HL-60 (cell line): ENCODE results near the gene S100P.

Experiments
- DNase-seq, 2 experiments: peaks; one replicate each; pipeline ENCODE4 v3.0.0-alpha.2; 2010 to 2020; ENCODE audit warnings: low read depth in 1 of 2, low spot score in 1 of 2
- H3K27ac ChIP-seq: fragments of 250-450 bp; sonication (Bioruptor Pico); replicated peaks from 2 replicates; pipeline ENCODE4 v1.5.1; 2020; ENCODE audit warnings: mild to moderate bottlenecking, moderate library complexity
- H3K27me3 ChIP-seq: fragments of 250-450 bp; sonication (Bioruptor Pico); 2 replicates; pipeline ENCODE4 v1.5.1; 2021; ENCODE audit warnings: mild to moderate bottlenecking, moderate library complexity; ENCODE audit not compliant: insufficient read depth, poor library complexity, severe bottlenecking
- H3K4me3 ChIP-seq: replicated peaks from 2 replicates; pipeline ENCODE4 v1.5.1; 2011; ENCODE audit warnings: mild to moderate bottlenecking, control low read depth, low read length; ENCODE audit not compliant: insufficient read depth
- CTCF ChIP-seq: IDR thresholded peaks from one replicate; pipeline ENCODE4 v1.5.1; 2011; ENCODE audit warnings: low read length, control low read depth, inconsistent platforms; ENCODE audit not compliant: insufficient read depth
- GABPA ChIP-seq: IDR thresholded peaks from 2 replicates; pipeline ENCODE4 v1.6.1; 2012; ENCODE audit warnings: low read depth
- POLR2AphosphoS5 ChIP-seq: IDR thresholded peaks from 2 replicates; pipeline ENCODE4 v1.6.1; 2012; ENCODE audit warnings: low read depth
- SPI1 ChIP-seq: IDR thresholded peaks from 2 replicates; pipeline ENCODE4 v1.6.1; 2012; ENCODE audit warnings: low read depth, mild to moderate bottlenecking, borderline replicate concordance
- TF ChIP-seq, protein P1 (sequence below): IDR thresholded peaks from 2 replicates; pipeline ENCODE4 v1.6.1; 2012; ENCODE audit warnings: low read depth; ENCODE audit not compliant: insufficient replicate concordance

The S100P gene

DNA sequence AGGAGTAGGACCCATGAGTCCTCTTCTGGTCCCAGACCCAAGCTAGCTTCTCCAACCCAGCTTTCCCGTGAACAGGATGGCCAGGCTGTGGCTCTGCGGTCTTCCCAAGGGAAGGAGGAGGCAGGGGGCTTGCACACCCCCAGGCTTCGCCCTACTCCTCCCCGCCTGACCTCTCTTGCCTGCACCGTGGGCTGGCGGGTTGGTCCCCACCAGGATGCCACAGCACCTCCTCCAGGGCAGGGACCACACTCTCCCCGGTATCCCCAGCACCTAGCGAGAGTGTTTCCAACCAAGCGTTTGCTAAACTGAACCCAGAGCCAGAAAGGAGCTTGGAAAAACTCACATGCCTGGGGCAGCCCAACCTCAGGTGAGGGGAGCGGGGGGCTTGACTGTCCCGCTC is 9.0 kb upstream of the S100P start:
- Histone ChIP-seq H3K27me3 (no peaks in the 10 kb centered on the region), H3K27ac (peak overlapping the region; percentile 82), H3K4me3 (no peak overlapping the region)
- TF ChIP-seq CTCF, result no peak
- no peak for TF ChIP-seq GABPA
- TF ChIP-seq SPI1, result no peak
- TF ChIP-seq, protein P1, sequence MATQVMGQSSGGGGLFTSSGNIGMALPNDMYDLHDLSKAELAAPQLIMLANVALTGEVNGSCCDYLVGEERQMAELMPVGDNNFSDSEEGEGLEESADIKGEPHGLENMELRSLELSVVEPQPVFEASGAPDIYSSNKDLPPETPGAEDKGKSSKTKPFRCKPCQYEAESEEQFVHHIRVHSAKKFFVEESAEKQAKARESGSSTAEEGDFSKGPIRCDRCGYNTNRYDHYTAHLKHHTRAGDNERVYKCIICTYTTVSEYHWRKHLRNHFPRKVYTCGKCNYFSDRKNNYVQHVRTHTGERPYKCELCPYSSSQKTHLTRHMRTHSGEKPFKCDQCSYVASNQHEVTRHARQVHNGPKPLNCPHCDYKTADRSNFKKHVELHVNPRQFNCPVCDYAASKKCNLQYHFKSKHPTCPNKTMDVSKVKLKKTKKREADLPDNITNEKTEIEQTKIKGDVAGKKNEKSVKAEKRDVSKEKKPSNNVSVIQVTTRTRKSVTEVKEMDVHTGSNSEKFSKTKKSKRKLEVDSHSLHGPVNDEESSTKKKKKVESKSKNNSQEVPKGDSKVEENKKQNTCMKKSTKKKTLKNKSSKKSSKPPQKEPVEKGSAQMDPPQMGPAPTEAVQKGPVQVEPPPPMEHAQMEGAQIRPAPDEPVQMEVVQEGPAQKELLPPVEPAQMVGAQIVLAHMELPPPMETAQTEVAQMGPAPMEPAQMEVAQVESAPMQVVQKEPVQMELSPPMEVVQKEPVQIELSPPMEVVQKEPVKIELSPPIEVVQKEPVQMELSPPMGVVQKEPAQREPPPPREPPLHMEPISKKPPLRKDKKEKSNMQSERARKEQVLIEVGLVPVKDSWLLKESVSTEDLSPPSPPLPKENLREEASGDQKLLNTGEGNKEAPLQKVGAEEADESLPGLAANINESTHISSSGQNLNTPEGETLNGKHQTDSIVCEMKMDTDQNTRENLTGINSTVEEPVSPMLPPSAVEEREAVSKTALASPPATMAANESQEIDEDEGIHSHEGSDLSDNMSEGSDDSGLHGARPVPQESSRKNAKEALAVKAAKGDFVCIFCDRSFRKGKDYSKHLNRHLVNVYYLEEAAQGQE, result no peak
- no peak for TF ChIP-seq POLR2AphosphoS5
- DNase-seq, result no peak

- Histone ChIP-seq H3K27ac (peak overlapping the region; percentile 38), H3K27me3 (no peaks in the 10 kb centered on the region)
- TF ChIP-seq, protein P1, result no peak
- TF ChIP-seq SPI1 (no peak), CTCF (no peak), GABPA (no peak), POLR2AphosphoS5 (no peak)
Measured at GRCh38 chr4:6686104-6686787, 7.4 kb upstream of the S100P start.

DNA sequence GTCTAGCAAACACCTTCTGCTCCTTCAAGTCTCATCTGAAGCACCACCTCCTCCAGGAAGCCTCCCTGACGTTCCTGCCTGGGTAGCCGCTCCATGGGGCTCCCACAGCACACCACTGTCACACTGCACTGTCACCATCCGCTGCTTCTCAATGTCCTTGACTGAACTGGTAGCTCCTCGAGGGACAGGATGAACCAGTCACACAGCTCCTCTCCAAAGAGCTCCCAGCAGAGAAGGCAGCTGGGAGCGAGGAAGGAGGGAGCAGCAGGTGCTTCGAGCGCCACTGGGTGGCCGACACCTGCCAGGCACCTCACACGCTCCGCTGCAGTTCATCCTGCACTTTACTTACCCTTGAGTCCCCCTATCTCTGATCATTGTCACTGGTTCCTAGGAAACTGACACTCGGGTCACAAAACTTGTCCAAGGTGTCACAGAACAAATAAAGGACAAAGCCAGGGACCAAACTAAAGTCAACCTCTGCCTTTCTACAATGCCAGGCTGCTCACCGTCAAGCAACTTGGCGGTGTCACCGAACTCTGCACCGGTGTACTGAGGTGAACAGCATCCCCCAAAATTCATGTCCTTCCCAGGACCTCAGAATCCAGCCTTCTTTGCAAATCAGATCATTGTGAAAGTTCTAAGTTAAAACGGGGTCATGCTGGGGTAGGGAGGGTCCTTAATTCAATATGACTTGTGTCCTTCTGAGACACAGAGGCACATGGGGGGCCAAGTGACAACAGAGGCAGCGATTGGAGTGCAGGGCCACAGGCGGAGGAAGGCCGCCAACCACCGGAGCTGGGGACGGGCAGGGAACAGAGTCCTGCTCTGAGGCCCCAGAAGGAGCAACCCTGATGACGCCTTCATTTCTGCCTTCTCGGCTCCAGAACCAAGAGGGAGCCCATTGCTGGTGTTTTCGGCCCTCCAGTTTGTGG is 5.5 kb upstream of the S100P start:
- DNase-seq, result no peak
- Histone ChIP-seq H3K27ac (peak overlapping the region; percentile 88), H3K27me3 (no peaks in the 10 kb centered on the region), H3K4me3 (no peak overlapping the region)
- no peak for TF ChIP-seq SPI1

More at GRCh38 chr4:6686104-6686787, 7.4 kb upstream of the S100P start:
- DNase-seq, result no peak
- no peak overlapping the region for H3K4me3 ChIP-seq

DNA sequence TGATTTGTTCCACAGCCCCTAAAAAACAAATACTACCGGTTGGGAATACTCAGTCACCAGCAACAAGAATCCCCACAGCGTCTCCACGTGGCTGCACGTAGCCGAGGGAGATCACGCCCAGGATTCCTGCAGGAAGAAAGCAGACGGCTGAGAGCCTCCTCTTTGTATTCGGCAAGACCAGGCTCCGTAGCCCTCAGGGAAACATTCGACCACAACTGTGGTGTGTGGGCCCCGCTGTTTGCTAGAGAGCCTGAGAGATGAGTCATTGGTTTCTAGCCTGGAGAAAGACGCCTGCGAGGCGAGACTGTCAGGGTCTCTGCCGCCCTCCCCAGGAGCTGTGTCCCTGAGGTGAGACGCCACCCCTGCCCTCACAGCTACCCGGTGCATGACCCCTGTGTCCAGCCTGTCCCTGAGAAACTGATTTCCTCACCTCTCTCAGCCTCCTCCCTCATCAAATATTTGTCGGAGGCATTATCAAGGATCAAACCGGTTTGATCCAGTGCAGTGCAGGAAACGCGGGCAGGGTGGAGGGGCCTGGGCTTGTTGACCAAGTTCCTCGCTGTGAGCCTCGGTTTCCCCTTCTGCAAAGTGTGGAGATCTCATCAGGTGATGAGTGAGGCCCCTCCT is 4.7 kb upstream of the S100P start:
- H3K4me3 ChIP-seq, result no peak overlapping the region
- peak overlapping the region; percentile 88 for H3K27ac ChIP-seq
- peak in 1 of 2 experiments; percentile 92 for DNase-seq

More for the DNA sequence above, 4.7 kb upstream of the S100P start:
- H3K27me3 ChIP-seq, result no peaks in the 10 kb centered on the region
- TF ChIP-seq POLR2AphosphoS5 (peak; percentile 60), CTCF (no peak), GABPA (no peak)
